NAMALWA (cell line): ENCODE measurements around the gene RSBN1L.

ENCODE experiments used
- DNase-seq: peaks from one replicate; pipeline ENCODE4 v3.0.0-alpha.2; 2015; ENCODE audit warnings: low spot score

RSBN1L gene

DNA sequence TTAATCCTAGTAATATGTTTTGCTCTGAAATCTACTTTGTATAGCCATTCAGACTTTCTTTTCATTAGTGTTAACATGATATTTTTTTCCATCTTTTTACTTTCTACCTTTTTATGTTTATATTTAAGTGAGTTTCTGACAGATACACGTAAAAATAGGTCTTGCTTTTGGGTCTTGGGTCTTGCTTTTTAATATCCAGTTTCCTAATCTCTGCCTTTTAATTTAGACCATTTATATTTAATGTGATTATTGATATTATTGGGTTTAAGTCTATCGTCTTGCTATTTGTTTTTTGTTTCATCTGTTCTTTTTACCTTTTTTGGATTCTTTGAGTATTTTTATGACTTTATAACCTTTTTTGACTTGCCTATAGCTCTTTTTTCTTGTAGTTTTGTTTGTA, 110.2 kb downstream of the RSBN1L start:
- DNase-seq = no peak

DNA sequence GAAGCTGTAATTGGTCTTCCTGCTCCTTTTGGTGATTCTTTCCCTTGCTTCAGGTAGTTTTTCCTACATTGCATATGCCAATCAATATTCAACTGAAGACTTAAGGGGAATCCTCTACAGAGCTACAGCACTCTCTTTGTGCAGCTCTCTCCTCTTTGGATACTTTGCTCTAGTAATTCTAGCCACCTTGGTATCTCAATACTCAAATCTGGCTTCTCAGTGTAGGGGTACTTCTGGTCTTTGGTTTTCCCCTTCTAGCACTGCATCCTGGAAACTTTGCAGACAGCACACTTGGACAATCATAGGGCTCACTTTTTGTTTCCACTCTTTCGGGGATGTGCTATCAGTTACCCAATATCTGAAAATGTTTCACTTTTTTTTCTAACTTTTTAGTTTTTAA, 112.3 kb downstream of the RSBN1L start:
- DNase-seq = no peak

DNA sequence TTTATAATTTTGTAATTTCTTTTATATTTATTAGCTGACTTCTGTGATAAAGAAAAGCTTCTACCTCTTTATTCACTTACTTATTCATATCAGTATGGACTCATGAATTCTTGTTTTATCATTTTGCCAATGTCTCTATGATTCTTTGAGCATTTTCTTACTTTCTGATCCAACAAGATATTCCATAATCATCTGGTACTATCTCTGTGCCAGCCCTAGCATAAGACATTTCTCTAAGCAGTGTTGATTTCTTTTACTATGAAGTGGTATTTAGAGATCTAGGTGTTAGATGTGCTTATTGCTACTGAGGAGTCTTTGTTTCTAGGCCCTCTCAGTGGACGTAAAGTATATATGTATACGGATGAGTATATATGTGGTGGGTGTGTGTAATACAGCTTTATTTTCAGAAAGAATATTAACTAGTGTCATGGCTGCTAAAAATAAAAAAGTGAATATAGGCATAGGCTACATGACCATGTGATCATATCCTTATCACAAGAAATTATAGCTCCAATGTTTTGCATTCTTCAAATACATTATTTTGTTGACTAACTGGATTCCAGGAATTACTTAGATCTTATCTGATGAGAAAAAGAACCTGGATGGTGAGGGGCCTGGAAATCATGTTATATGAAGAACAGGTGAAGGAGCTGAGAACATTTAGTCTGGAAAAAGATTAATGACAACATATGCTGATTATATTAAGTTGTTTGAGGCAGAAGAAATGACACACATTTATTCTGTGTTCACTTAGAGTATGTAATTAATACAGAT, 115.4 kb downstream of the RSBN1L start:
- no peak for DNase-seq

DNA sequence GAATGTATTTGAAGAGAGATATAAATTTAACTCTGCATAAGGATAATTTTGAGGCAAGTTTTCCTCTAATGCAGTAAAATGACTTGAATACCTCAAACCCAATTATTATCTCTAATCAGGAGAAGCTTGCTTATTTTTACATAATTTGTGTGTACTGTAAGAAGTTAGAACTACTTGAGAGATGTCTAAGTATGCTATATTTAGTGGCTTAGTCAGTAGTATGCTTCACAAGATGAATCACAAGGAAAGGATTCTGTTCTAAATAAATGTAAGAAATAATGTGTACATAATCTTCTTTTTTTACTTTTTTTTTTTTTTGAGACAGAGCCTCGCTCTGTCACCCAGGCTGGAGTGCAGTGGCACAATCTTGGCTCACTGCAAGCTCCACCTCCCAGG, 116.0 kb downstream of the RSBN1L start:
- no peak for DNase-seq

DNA sequence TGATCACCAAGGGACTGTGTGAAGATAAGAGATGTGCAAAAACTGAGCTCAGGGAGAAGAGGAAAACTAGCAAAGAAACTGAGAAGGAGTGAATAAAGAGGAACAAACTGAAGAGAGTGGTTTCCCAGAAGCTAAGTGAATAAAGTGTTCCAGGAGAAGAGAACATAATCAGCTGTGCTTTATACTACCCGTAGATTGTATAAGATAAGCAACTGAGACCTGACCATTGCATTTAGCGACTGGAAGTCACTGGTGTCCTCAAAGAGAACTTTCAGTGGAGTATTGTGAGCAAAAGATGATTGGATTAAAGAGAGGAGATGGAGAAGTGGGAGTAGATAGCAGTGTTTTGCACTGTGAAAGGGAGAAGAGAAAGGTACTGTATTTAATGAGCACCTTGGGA, 116.9 kb downstream of the RSBN1L start:
- no peak for DNase-seq

DNA sequence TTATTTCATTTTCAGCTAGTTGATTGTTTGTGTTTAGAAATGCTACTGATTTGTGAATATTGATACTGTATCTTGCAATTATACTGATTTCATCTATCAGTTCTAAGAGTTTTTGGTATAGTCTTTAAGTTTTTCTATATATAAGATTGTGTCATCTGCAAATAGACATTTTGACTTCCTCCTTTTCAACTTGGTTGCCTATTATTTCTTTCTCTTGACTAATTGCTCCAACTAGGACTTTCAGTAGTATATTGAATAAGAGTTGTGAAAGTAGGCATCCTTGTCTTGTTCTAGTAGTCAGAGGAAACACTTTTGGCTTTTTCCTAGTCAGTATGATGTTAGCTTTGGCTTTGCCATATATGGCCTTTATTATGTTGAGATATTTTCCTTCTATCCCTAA, 122.8 kb downstream of the RSBN1L start:
- DNase-seq = no peak

DNA sequence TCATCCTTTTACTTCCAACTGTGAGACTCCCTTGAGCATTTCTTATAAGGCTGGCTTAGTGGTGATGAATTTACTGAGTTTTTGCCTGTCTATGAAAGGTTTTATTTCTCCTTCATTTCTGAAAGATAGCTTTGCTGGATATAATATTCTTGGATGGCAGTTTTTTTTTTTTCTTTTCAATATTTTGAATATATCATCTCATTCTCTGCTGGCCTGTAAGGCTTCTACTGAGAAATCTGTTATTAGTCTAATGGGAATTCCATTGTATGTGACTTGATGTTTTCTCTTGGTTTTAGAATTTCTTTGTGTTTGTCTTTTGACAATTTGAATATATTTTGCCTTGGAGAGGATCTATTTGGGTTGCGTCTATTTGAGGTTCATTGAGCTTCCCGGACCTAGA, 124.7 kb downstream of the RSBN1L start:
- no peak for DNase-seq

DNA sequence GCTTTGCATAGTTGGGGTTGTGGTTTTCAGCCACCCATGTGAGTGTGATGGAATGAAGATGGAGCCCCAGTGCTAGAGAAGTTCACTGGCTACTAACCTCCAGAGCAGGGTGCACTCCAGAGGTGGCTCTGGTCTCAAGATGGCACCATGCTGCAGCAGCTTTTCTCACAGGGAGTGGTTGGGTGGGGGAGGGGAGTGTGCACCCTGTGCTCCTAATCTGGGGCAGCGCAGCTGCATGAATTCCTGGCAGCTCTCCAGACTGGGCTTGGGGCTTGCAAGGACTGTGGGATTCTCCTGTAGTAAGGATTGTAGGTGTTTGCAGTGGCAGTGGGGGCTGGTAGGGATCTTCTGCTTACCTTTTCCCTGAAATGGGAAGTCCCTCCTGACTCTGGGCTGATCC, 126.0 kb downstream of the RSBN1L start:
- DNase-seq = peak; percentile 31

DNA sequence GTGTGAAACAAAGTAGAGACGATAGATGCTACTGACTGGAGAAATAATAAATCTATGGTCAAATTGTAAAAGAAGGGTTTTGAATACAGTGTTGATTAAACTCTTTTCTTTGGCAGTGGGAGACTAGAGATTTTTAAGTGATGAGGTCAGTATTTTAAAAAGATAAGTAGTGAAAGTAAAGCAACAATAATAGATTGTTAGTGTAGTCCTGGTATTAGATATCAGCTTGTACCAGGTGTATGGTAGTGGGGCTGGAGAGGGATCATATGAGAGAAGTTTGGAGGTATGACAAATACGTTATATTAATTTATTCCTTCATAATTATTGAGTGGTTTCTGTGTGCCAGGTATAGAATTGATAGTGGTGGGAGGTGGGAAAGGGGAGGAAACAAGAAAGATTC, 127.5 kb downstream of the RSBN1L start:
- DNase-seq = peak; percentile 40

DNA sequence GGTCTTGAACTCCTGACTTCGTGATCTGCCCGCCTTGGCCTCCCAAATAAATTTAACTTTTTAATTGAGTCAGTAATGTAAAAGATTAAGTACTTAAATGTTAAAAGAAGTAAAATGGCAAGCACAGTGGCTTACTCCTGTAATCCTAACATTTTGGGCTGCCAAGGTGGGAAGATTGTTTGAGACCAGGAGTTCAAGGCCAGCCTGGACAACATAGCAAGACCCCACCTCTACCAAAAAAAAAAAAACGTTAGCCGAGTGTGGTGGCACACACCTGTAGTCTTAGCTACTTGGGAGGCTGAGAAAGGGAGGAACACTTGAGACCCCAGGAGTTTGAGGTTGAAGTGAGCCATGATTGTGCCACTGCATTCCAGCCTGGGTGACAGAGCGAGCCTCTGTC, 128.4 kb downstream of the RSBN1L start:
- no peak for DNase-seq

DNA sequence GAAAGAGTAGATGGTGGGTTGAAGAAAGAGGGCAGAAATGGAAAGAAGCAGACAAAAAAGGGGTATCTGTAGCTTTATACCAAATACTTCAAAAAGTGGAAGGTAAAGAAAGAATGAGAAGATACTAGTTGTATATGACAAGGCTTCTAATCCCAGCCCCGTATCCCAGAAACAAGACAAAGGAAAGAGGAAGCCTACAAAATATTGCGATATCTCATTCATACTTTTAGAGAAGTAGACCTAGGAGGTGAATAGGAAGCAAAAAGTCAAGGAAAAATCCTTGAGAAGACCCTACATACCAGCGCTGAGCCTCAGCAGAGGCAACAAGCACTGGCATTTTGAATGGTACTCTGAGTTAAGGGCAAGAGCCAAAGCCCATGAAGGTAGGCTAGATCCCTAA, 128.9 kb downstream of the RSBN1L start:
- no peak for DNase-seq

DNA sequence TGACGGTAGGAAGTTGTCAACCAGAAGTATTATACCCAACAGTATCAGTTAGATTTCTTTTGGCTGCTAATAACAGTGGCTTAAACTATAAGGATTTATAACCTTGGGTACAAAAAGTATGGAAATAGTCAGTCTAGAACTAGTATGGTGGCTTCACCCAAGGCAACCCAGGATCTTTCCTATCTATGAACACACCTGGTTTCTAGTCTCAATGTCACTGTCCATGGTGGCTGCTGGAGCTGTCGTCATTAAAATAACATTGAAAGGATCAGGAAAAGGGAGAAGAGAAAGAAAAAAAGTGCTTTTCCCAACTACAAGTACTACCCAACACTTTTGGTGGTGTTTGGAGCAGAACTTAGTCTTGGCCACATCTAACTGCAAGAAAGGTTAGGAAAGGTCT, 130.0 kb downstream of the RSBN1L start:
- no peak for DNase-seq

DNA sequence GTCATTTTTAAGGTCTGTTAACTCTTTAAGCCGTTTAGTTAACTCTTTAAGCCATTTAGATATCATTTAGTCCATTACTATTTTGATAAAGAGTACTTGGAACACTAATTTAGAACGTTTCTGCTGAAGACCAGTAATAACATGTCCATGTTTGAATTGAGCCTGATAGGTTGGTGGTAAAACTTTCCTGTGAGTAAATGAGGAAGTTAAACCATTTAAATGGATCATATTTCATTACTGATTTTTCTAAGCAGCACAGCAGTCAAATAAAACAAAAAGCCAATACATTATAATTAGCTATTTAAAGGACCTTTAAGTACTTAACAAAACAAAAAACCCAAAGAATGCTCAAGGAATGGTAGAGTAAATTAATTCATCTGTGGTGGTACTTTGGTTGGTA, 131.7 kb downstream of the RSBN1L start:
- DNase-seq = no peak

DNA sequence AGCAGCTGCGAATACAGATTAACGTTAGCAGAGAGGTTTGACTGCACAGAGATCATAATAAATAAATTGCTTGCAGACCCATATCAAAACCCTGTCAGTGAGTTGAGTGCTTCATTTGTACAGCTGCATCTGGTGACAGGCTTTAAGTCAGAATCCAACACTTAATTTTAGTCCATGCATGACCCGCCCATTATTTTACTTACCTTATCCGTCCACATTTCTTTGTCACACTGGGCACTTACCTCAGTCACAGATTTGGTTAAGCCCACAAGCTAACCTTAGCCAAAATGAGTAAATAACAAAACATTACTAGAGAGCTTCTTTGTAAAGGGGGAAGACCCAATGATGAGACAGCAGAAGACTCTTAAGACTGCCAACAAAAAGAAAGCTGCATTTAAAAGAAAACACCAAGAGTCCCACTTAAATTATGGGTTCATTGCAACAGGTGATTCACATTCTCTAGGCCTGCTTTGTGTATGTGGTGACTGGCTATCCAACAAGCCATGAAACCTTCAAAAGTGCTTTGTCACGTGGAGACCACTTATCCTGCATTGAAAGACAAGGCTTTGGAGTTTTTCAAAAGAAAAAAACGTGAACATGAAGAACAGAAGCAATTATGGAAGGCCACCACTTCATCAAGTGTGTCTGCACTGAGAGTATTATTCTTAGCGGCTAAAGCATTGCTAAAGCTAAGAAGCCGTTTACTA, 134.5 kb downstream of the RSBN1L start:
- no peak for DNase-seq

DNA sequence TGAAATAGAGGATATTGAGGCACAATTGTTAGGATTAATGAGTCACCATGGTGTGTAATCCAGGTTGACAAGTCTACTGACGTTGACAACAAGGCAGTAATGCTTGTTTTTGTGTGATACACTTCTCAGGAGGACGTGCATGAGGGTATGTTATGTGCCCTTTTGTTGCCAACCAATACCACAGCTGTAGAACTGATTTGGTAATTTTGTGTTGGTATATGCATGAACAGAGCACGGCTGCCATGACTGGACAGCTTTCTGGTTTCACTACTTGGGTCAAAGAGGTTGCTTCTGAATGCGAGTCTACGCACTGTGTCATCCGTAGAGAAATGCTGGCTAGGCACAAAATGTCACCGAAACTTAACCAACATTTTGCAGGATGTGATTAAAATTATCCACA, 135.2 kb downstream of the RSBN1L start:
- DNase-seq = no peak

DNA sequence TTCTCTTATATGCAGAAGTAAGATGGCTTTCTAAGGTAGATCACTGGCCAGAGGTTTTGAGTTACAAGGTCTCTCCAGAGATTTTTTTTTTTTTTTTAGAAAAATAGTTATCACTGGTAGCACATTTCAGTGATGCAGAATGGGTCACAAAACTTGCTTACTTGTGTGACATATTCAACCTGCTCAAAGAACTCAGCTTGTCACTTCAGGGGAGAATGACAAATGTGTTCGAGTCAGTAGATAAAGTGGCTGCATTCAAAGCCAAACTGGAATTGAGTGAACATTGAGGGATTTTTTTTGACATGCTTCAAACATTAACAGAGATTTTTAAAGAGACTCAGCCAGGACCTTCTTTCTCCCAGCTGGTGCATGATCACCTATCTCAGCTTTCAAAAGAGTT, 135.7 kb downstream of the RSBN1L start:
- no peak for DNase-seq
